Non-pigmented ciliary epithelial cell (primary cell): Measurements from ENCODE around the gene COL23A1.
"Not testable (repeated sequence)": the region's sequence is repeated elsewhere in the genome, so short reads cannot be mapped to it uniquely, and the experiment has no call there.

Experiments
- DNase-seq: peaks from one replicate; pipeline ENCODE4 v3.0.0-alpha.2; 2010; ENCODE audit warnings: low read depth

COL23A1 gene

GRCh38 chr5:178322736-178323540 is 267.3 kb downstream of the COL23A1 start:
- no peak for DNase-seq

GRCh38 chr5:178320281-178320855 is 269.8 kb downstream of the COL23A1 start:
- DNase-seq: no peak

GRCh38 chr5:178319541-178320041 is 270.6 kb downstream of the COL23A1 start:
- no peak for DNase-seq

- DNase-seq: no peak
These were observed 271.3 kb downstream of the COL23A1 start for GRCh38 chr5:178318893-178319292.

GRCh38 chr5:178318382-178318781 is 271.8 kb downstream of the COL23A1 start:
- no peak for DNase-seq

- DNase-seq: not testable (repeated sequence)
These were observed 272.5 kb downstream of the COL23A1 start for GRCh38 chr5:178317727-178318126.

- DNase-seq: no peak
These were observed 275.0 kb downstream of the COL23A1 start for GRCh38 chr5:178314961-178315820.

- DNase-seq: no peak
These were observed 276.0 kb downstream of the COL23A1 start for GRCh38 chr5:178314061-178314660.

GRCh38 chr5:178313316-178313715 is 276.9 kb downstream of the COL23A1 start:
- DNase-seq: no peak

- no peak for DNase-seq
These were observed 277.3 kb downstream of the COL23A1 start for GRCh38 chr5:178312880-178313282.

GRCh38 chr5:178310130-178310865 is 279.9 kb downstream of the COL23A1 start:
- DNase-seq: no peak

- no peak for DNase-seq
These were observed 280.8 kb downstream of the COL23A1 start for GRCh38 chr5:178309271-178310013.

- DNase-seq: no peak
These were observed 281.6 kb downstream of the COL23A1 start for GRCh38 chr5:178308541-178309092.

- DNase-seq: no peak
These were observed 282.7 kb downstream of the COL23A1 start for GRCh38 chr5:178307267-178308045.

GRCh38 chr5:178306430-178307225 is 283.6 kb downstream of the COL23A1 start:
- DNase-seq: no peak

GRCh38 chr5:178305801-178306200 is 284.4 kb downstream of the COL23A1 start:
- DNase-seq: no peak

GRCh38 chr5:178304761-178305645 is 285.2 kb downstream of the COL23A1 start:
- DNase-seq: no peak

GRCh38 chr5:178304016-178304415 is 286.2 kb downstream of the COL23A1 start:
- no peak for DNase-seq
